ENCODE data around the gene ENPP4.

DNA sequence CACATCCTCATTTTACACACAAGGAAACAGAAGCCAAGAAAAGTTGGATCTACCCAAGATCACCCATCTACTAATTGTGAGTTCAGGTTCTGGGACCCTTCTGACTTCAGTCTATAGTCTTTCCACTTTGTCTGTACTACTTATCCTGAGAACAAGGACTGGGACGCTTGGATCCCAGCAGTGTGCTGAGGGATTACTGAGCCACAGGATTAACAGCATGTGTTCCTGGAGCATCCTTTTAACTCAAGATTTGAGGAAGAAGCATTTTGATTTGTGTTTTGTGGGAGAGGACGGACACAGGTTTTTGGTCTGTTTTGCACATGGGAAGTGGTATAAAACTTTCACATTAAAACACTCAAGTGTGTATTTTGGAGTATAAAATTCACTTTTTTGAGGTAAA lies 4.4 kb downstream of the ENPP4 start:
- TF ChIP-seq POLR2A (IDR thresholded peaks at IDR 0.05; ENCODE audit: extremely low read depth, insufficient read length) = no peak
- TF ChIP-seq, protein P1, sequence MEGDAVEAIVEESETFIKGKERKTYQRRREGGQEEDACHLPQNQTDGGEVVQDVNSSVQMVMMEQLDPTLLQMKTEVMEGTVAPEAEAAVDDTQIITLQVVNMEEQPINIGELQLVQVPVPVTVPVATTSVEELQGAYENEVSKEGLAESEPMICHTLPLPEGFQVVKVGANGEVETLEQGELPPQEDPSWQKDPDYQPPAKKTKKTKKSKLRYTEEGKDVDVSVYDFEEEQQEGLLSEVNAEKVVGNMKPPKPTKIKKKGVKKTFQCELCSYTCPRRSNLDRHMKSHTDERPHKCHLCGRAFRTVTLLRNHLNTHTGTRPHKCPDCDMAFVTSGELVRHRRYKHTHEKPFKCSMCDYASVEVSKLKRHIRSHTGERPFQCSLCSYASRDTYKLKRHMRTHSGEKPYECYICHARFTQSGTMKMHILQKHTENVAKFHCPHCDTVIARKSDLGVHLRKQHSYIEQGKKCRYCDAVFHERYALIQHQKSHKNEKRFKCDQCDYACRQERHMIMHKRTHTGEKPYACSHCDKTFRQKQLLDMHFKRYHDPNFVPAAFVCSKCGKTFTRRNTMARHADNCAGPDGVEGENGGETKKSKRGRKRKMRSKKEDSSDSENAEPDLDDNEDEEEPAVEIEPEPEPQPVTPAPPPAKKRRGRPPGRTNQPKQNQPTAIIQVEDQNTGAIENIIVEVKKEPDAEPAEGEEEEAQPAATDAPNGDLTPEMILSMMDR (IDR thresholded peaks at IDR 0.05; ENCODE audit: low read depth, low read length) = no peak
- no peak for TF ChIP-seq MYC (IDR thresholded peaks at IDR 0.05; ENCODE audit: low read depth, low read length)
- TF ChIP-seq, protein P2, sequence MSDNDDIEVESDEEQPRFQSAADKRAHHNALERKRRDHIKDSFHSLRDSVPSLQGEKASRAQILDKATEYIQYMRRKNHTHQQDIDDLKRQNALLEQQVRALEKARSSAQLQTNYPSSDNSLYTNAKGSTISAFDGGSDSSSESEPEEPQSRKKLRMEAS (IDR thresholded peaks at IDR 0.05; ENCODE audit: low read depth, low read length) = no peak

Data from NB4 (cell line).